ENCODE results near the gene SLC43A2. TPM values are rescaled to one million over a fixed set of nuclear protein-coding genes. Genes with fewer than 3 reads are reported as not detected.
"Not testable (repeated sequence)": the region's sequence is repeated elsewhere in the genome, so short reads cannot be mapped to it uniquely, and the experiment has no call there.

Gene SLC43A2
- total RNA-seq, 2 donors from 2014 or later, result 9.5 to 16.9 TPM

DNA sequence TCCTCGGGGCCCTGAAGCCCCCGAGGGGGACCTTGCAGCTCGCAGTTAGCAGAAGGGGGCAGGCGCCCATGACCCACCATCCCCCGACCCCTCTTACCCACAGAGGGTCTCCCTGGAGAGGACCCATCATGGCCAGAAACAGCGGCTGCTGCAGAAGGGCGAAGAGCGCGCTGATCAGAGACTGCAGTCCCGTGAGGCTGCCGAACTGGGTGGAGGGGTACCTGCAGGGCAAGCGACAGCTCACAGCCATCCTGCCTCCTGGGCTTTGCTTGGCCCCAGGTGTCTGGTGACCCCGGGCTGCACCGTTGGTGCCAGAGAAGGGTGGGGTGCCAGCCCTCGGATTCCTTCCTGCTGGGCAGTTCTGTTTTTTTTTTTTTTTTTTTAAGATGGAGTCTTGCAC is 52.1 kb downstream of the SLC43A2 start:
- DNase-seq (ENCODE audit: low spot score), result peak; percentile 84

DNA sequence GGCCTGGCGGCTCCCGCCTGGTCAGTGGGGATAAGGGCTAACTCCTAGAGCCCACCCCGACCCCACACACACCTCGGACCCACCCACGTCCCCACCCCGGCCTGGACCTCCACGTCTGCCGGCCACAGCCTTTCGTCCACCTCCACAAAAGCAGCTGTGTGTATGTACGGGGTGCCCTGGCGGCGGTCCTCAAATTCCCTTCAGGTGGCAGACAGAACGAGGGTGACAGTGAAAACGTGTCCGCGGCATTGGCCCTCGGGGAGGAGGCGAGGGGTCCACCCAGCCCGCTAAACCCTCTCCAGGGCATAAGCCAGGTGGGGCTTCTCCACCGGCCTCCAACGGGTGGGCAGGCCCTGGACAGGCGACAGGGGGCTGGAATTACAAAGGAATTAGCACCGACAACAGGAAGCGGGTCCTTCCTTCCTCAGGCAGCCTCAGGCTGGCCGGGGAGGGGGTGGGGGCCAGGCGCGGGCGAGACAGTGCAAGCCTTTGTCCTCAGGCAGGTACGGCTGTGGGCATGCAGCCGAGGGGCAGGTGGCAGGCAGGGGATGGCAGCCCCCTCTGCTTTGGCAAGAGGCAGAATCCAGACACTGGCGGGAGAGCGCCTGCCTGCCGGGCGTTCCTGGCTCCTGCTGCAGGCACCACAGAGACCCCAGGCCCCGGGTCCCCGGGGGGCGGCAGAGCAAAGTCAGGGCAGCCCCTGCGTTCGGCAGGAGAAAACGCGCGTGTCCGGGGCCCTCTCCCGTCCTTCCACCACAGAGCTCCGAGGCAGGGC is 53.8 kb downstream of the SLC43A2 start:
- intact Hi-C loops (cut with DNase I), result loop anchor here (5.0 to 10.0 kb wide), 3 partner anchors 52 to 290 kb away; partner anchors contain the start of genes RILP (in 2 of the 2), SCARF1 (in 2 of the 2) and SLC43A2 (in 1 of the 2)
- DNase-seq (ENCODE audit: low spot score), result no peak

More for the DNA sequence above, 52.1 kb downstream of the SLC43A2 start:
- intact Hi-C loops (cut with DNase I), result loop anchor here (5.0 to 10.0 kb wide), 3 partner anchors 51 to 288 kb away; partner anchors contain the start of genes RILP (in 2 of the 2), SCARF1 (in 2 of the 2) and SLC43A2 (in 1 of the 2)

DNA sequence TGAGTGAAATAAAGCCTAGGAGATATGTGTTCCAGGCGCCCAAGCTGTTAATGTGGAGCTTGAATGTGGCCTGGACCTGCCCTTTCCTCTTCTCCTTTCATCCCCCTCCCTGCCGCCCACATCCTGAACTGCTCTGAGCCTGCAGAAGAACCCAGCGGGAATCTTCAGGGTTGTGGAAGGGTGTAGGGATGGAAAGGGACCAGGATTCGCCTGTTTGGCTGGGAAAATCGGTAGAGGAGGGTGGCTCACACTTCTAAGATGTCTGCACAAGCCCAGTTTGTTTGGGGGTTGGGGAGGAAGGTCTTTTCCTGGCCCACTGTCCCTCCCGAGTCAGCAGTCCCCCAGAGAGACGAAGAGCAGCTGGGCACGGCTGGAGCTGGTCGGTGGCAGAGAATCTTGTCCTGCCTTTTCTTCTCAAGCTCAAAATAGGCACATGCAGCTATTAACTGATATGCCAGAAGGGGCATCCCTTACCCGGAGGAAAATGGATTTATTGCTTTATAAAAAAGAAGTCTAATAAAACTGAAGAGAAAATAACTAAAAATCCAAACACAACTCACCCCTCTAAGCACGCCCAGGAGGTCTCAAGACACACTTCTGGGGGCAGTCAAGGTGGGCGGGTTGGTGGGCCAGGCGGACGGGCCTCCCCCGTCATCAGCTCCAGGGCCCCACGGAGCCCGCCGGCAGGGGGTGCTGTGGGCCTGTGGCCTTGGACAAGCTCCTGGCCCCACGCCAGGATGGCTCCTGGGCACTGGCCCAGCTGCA is 54.5 kb downstream of the SLC43A2 start:
- peak; percentile 96 for DNase-seq (ENCODE audit: low spot score)
- intact Hi-C loops (cut with DNase I), result loop anchor here in 1 of 2 donors (10.0 kb wide), 1 partner anchor 291 kb away; no protein-coding TSS in a partner anchor

DNA sequence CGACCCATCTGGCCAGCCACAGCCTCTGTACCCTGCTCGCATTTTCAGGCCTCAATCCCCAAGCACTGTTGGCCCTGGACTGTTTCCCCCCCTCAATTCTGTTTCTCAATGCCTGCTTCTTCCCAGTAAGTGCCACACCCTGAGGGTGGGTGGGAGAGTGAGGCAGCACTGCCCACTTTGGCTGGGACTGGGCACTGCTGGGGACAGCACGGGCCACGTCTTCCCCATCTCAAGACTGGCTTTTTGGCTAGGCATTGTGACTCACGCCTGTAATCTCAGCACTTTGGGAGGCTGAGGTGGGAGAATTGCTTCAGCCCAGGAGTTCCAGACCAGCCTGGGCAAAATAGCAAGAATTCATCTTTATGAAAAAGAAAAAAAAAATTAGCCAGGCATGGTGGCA is 56.0 kb downstream of the SLC43A2 start:
- not testable (repeated sequence) for DNase-seq (ENCODE audit: low spot score)
- intact Hi-C loops (cut with DNase I), result loop anchor here in 1 of 2 donors (10.0 kb wide), 1 partner anchor 292 kb away; no protein-coding TSS in a partner anchor

DNA sequence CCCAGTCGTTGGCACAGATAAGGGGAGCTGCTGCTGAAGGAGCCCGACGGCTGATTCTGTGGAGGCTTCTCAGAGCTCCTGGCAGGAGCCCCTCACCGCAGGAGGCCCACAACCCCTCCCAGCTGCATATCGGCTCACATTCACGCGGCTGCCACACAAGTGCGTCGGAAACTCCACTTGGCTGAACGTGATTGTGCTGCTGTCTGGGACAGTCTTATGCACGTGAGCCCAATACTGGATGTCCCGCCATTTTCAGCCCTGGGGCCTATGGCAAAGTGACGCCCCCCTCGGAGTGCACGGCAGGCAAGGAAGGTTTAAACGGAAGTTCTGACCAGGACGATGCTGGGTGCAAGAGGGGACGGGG is 57.3 kb downstream of the SLC43A2 start:
- DNase-seq (ENCODE audit: low spot score), result peak; percentile 75
- intact Hi-C loops (cut with DNase I), result loop anchor here in 1 of 2 donors (10.0 kb wide), 1 partner anchor 293 kb away; no protein-coding TSS in a partner anchor

DNA sequence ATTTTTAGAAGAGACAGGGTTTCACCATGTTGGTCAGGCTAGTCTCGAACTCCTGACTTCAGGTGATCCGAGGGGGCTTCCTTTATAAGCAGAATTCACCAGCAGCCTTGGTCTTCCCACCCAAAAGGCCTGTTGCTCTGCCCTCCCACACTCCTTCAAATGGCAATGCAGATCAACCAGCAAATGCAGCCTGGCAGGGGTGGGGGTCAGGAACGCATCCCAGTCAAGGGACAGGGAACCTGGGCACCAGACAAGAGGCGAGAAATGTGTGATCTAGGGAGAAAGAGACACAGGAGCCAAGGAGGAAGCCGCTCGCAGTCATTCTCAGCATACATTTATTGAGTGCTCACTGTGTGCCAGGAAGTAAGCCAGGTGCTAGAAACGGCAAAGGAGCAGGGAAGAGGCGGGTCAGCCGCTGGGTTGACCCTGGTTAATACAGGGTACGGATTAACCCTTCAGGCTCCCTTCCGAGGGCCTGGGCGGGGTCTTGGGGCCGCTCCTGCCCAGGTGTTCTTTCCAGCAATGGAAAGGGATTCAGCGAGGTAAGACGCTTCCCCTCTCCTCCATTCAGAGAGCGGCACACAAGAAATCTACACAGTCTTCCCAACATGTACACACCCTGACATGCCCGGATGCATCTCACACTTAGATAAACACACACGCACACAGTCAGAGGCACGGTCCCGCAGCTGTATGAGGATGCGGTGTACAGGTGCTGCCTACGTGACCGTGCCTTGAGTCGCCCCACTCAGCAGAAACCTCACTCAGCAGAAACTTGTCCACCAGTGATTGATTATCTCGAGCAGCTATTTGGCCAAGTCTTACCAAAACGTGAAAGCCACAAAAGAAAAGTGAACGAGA is 59.5 kb downstream of the SLC43A2 start:
- no peak for DNase-seq (ENCODE audit: low spot score)
- intact Hi-C loops (cut with DNase I), result no loop called here

DNA sequence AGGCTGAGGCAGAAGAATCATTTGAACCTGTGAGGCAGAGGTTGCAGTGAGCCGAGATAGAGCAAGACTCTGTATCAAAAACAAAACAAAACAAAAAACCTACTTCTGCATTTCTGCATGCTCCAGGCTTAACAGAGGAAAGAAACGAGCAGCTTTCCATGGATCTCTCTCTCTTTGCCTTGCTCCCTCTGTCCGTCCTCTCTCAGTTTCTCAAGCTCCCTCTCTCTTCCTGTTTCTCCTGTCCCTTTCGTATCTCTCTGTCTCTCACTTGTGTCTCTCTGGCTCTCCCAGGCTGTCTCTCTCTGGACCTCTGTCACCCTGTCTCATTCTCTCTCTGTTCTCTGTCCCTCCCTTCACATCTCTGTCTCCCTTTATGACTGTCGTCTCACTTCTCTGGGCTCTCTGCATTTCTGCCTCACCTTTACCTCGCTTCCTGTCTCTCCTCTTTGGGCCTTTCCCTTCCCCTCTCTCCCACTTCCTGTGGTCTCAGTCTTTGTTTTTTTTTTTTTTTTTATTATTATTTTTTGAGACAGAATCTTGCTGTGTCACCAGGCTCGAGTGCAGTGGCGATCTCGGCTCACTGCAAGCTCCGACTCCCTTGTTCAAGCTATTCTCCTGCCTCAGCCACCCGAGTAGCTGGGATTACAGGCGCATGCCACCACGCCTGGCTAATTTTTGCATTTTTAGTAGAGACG is 62.0 kb downstream of the SLC43A2 start:
- DNase-seq (ENCODE audit: low spot score), result no peak

DNA sequence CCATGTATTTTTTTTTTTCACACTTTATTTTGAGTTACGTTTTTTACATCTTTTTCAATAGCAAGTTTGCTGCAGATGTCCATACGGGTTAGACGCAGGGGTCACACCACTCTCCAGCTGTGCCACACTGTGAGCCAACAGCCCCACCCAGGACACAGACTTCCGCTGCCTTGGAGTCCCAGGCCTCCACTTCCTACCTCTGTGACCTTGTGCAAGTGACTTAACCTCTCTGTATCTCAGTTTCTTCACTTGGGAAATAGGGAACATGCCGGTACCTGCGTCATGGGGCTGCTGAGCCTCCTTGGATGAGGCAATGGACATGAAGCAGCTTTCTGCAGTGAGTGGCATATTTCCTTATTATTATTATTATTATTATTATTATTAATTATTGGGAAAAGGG is 62.8 kb downstream of the SLC43A2 start:
- DNase-seq (ENCODE audit: low spot score), result no peak
- intact Hi-C loops (cut with DNase I), result no loop called here

More for the DNA sequence above, 62.0 kb downstream of the SLC43A2 start:
- intact Hi-C loops (cut with DNase I), result no loop called here

DNA sequence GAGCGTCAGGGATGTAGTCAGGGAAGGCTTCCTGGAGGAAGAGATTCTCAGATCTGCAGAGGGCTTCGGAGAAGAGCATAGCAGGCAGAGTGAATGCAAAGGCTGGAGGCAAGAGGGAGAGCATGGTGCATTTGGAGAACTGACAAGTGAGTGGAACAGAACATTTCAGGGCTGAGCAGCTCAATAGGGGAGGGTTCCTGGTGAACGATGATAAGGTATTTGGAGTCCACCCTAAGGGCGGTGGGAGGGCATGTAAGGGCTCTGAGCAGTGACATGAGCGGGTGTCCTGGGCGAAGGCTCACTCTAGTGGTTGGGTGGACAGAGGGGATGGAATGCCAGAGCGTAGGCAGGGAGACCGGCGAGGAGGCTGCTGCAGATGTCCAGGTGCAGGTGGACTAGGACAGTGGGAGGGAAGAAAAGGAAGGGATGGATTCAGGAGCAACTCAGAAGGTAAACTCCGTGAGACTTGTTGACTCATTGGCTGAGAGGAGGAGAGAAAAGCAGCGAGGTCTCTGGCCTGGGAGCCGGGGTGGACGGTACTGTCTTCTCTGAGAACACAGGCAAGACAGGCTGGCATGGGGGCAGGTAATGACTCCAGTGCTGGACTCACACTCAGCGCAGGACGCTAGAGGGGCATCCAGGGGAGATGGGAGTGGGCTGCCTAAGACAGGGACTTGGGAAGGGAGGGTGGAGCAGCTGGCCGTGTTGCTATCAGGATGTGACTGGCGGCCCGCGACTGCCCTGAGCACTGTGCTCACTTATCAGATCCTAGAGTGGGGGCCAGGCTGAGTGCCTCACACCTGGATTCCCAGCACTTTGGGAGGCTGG is 64.6 kb downstream of the SLC43A2 start:
- intact Hi-C loops (cut with DNase I), result no loop called here
- no peak for DNase-seq (ENCODE audit: low spot score)

DNA sequence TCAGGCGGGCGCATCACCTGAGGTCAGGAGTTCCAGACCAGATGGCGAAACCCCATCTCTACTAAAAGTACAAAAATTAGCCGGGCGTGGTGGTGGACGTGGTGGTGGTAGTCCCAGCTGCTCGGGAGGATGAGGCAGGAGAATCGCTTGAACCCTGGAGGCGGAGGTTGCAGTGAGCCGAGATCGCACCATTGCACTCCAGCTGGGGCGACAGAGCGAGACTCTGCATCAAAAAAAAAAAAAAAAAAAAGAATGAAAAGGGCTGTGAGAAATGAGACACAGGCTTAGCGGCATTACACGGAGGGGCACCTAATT is 65.2 kb downstream of the SLC43A2 start:
- intact Hi-C loops (cut with DNase I); DNase-seq (ENCODE audit: low spot score): not testable (repeated sequence)

DNA sequence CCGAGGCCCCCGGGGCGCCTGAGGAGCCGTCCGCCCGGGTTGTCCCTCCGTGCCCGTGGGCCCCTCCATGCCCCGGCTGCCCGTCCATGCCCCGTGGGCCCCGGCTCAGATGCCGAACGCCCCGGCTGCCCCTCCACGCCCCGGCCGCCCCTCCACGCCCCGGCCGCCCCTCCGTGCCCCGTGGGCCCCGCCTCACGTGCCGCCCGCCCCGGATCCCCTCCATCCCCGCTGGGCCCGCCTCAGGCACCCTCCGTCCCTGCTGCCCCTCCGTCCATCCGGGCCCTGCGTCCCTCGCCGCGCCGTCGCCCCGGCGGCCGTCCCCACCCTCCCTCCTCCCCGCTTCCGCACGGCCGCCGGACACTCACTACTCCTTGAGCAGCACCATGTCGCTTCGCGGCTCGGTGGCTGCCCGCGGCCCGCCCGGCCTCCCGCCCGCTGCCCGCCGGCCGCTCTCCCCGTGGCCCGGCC is 66.4 kb downstream of the SLC43A2 start:
- intact Hi-C loops (cut with DNase I), result no loop called here
- DNase-seq (ENCODE audit: low spot score), result peak; percentile 91

DNA sequence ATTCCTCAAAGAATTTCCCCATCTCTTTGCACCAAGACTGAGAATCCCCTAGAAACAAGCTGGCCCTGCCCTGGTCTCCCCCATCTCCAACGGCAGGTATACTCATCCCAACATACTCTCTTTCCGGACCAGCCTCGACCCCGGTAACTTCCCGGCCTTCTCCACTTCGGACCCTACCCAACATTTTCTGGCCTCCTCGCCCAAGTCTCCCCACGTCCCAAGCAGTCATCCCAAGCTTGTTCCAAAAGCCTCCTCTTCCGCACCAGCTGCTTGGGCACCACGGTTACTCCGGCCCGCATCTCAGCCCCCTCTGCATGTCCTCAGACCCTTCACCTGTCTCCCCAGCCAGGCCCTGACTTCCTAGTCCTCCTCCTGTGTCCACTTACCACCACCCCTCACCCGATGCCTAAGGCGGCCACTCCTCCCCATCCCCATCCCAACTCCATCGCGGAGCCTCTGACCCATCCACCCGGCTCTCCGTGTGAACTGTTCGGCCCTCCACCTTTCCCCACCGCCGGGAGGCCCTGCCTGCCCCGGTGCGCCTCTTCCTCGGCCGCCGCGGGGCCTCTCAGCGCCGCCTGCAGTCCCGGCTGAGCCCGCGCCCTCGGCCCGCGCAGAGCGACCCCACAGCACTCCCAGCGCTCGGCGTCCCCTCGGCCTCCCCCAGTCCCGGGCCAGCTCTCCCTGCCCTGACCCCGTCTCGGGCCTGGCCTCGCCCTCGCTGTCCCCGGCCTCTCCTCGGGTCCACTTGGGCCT is 67.0 kb downstream of the SLC43A2 start:
- intact Hi-C loops (cut with DNase I), result no loop called here
- DNase-seq (ENCODE audit: low spot score), result no peak

DNA sequence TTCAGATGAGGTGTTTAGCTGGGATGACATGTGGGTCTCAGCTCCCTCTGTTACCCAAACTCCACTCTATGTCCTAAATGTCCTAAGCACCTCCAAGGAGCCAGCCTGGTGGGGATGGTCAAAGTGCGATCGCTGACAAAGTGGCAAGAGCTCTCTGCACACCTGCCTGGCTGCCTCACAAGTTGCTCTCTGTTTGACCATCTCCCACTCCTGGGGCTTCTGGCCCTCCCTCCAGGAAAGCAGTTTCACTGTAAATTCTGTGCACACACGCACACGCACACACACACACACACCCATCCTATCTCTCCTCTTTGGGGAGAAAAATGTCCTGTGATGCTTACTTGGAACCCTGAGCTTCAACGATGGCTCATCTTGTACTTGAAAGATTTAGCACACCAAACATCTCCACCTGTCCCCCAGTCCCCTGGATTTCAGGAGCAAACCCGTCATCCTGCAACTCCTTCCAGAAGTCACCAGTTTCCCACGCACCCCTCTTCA is 67.7 kb downstream of the SLC43A2 start:
- DNase-seq (ENCODE audit: low spot score), result no peak
- intact Hi-C loops (cut with DNase I), result no loop called here

DNA sequence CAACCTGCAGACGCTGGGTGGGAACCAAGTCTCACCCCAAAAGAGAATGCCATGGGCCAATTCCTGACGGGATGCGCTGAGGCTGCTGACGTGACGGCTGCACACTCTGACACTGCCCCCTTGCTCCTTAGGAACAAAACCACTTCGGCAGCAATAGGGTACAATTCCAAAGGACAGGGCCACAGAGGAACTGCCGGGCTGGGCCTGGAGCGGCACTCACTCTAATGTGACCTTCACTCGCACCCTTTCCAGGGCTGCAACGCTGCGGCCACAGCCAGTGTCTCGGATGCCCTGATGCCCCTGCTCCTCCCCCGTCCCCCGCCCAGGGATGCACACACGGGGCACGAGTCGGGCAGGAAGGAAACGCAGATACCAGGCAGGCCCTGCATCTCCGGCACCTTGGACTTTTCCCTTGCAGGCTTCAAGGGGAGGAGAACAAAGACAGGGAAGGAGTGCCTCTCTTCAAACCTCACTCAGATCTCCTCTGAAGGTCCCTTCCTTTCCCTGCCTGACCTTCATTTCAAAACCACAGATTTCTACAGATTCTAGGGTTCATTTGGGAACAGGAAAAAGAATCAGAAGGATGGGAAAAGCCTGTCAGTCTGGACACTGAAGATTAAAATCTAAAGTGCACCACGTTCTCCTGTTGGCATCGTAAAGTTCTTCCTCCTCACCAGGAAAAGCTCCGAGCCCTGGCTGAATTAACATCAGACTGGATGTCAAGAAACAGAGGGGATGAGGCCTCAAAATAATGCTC is 68.4 kb downstream of the SLC43A2 start:
- intact Hi-C loops (cut with DNase I), result no loop called here

DNA sequence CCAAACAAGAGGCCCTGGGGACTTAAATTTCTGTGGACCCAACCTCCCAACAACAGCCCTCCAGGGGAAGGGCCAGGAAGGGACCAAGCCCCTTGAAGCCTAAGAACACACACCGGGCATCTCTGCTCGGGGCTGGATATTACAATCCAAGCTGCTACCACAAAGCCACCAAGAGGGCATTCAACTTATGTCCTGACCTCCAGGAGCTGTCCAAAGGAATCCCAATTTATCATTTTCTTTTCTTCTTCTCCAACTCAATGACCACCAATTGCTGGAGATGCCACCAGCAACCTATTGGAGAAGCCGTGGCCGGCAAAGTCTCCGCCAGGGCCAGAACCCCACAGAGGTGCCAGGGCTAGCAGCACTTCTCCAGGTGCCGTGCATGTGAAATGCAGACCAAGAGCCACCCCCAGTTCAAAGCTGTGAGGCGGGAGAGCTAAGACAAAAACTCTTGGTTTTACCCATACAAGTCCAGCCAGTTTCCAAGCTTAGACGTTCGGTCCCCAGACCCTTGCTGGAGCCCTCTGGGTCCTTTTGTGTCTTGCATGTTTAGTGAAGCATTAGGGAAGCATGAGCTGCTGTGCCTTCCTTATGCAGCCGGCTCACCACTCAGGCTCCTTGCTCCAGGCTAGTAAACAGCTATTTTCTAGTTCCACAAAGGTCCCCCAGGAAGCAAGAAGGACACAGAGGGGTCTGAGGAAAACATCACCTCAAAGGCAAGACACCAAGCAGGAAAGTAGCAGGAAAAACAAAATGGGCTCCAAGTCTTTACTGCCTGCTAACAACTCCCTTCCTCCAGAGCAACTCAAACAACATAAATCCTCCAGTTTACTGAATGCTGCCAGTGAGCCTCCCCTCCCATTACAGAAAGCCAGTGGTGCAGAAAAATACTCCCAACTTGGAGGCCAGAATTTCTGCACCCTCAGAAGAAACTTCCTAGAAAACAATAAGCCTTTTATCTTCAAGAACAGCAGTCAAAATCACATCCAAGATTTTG is 69.3 kb downstream of the SLC43A2 start:
- intact Hi-C loops (cut with DNase I), result loop anchor here in 1 of 2 donors (1.0 kb wide), 1 partner anchor 20 kb away; no protein-coding TSS in a partner anchor
- no peak for DNase-seq (ENCODE audit: low spot score)

More for the DNA sequence above, 68.4 kb downstream of the SLC43A2 start:
- DNase-seq (ENCODE audit: low spot score), result no peak
